Gastroesophageal sphincter (tissue), 4 donors: ENCODE measurements around the gene PRR5L. TPM values are rescaled to one million over a fixed set of nuclear protein-coding genes. Genes with fewer than 3 reads are reported as not detected.

Experiments
- ATAC-seq: fragments of 150-250 bp; one replicate; pipeline ENCODE4 v1.9.1; 2016; ENCODE audit warnings: mild to moderate bottlenecking, moderate library complexity
- H3K27ac ChIP-seq, 4 donors: fragments of 200-600 bp; sonication (generic) in 3 of 4; 1 replicate in 3 of 4; 2 replicates in 1 of 4; pipeline ENCODE4 v1.5.1; 2016 to 2019
- H3K27me3 ChIP-seq: fragments of 200-600 bp; sonication (generic); one replicate; pipeline ENCODE4 v1.5.1; 2019
- H3K36me3 ChIP-seq, 2 donors: fragments of 200-600 bp; sonication (generic); one replicate each; pipeline ENCODE4 v1.5.1; 2019; ENCODE audit warnings: control low read depth in 1 of 2
- H3K4me1 ChIP-seq, 3 donors: fragments of 200-600 bp; sonication (generic); 1 replicate in 2 of 3; 2 replicates in 1 of 3; pipeline ENCODE4 v1.5.1; 2016 to 2019; ENCODE audit warnings: control low read depth in 2 of 3
- H3K4me3 ChIP-seq, 2 donors: fragments of 200-600 bp; sonication (generic); one replicate each; pipeline ENCODE4 v1.5.1; 2019; ENCODE audit warnings: mild to moderate bottlenecking in 1 of 2, moderate library complexity in 1 of 2
- H3K9me3 ChIP-seq, 3 donors: fragments of 200-600 bp; sonication (generic); one replicate each; pipeline ENCODE4 v1.5.1; 2017 to 2019; ENCODE audit warnings: control low read depth in 2 of 3
- EP300 ChIP-seq: sonication (generic); formaldehyde crosslinking; IDR thresholded peaks from one replicate; pipeline ENCODE4 v1.6.1; 2017; ENCODE audit warnings: antibody characterized with exemption, mild to moderate bottlenecking
- POLR2A ChIP-seq, 2 donors: fragments of 450-650 bp; IDR thresholded peaks; one replicate each; pipeline ENCODE4 v1.6.1; 2017; ENCODE audit warnings: antibody characterized with exemption in 2 of 2, mild to moderate bottlenecking in 2 of 2, moderate library complexity in 1 of 2
- POLR2AphosphoS5 ChIP-seq: sonication (generic); formaldehyde crosslinking; IDR thresholded peaks from one replicate; pipeline ENCODE4 v1.6.1; 2017; ENCODE audit warnings: antibody characterized with exemption
- WGBS, 2 donors: methylation state at CpG; one replicate each; pipeline ENCODE4 v1.1.5; 2018; ENCODE audit warnings: low coverage in 1 of 2; 5-methylcytosine and 5-hydroxymethylcytosine counted together
- total RNA-seq, 4 donors: library from RNA; depleted of rRNA; stranded (reverse); fragments of >200 nt; gene quantifications; one replicate each; pipeline ENCODE4 v1.1.0, GENCODE V29; 2016
- TF ChIP-seq, protein P1 (sequence below), 4 experiments: fragments of 200-600 bp in 2 of 4; fragments of 450-650 bp in 2 of 4; sonication (generic) in 1 of 4; IDR thresholded peaks; one replicate each; pipeline ENCODE4 v1.5.1; 2017 to 2019; ENCODE audit warnings: antibody characterized with exemption in 4 of 4, mild to moderate bottlenecking in 2 of 4, moderate library complexity in 2 of 4

PRR5L gene
- total RNA-seq, 4 donors from 2014 or later: 2.8 to 9.7 (median 7.5) TPM

DNA sequence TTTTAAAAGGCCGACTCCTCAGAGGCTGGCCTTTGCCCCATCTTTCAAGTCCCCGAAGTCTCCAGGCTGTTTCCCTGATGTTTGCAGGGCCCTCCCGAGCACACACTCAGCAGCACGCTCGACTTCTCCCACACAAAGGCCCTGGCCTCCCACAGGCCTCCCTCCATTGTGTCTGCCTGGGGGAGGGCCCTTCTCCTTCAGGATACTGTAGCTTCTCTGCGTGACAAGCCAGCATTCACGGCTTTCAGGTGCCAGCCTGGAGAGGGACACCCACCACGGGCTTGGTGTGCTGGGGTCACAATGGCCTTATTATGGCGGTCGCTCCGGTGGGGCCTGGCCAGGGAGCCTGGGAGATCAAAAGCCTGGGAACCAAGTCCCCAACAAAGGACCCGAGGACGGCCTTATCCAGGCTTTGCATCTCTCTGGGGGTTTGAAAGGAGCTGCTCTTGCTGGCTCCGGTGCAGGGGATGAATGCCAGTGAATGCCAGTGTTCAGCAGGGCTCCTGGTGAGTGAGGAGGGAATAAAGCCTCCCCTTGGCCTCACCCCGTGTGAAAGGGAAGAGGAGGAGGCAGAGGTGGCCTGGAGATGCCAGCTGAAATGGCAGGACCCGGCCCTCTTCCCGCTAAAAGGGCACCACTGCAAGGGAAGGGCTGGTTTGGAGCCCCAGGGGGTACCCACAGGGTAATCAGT is 159.0 kb downstream of the PRR5L start:
- ATAC-seq: no peak
- no peaks in the 10 kb centered on the region for H3K36me3 ChIP-seq
- TF ChIP-seq POLR2A (IDR thresholded peaks at IDR 0.05) (no peak), EP300 (no peak), POLR2AphosphoS5 (no peak)
- TF ChIP-seq, protein P1, sequence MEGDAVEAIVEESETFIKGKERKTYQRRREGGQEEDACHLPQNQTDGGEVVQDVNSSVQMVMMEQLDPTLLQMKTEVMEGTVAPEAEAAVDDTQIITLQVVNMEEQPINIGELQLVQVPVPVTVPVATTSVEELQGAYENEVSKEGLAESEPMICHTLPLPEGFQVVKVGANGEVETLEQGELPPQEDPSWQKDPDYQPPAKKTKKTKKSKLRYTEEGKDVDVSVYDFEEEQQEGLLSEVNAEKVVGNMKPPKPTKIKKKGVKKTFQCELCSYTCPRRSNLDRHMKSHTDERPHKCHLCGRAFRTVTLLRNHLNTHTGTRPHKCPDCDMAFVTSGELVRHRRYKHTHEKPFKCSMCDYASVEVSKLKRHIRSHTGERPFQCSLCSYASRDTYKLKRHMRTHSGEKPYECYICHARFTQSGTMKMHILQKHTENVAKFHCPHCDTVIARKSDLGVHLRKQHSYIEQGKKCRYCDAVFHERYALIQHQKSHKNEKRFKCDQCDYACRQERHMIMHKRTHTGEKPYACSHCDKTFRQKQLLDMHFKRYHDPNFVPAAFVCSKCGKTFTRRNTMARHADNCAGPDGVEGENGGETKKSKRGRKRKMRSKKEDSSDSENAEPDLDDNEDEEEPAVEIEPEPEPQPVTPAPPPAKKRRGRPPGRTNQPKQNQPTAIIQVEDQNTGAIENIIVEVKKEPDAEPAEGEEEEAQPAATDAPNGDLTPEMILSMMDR (IDR thresholded peaks at IDR 0.05): no peak
- peaks cover 0 to 43% (median 9%) of the 10 kb centered on the region in 3 donors for H3K4me1 ChIP-seq
- no peak overlapping the region for H3K4me3 ChIP-seq
- peak overlapping the region in 3 of 4 donors; percentile 55 to 74 (median 73) for H3K27ac ChIP-seq
- no peaks in the 10 kb centered on the region for H3K9me3 ChIP-seq
- WGBS, 2 donors: 40 to 93% methylated on average over 1 to 3 of the region's 17 CpGs
- H3K27me3 ChIP-seq: no peaks in the 10 kb centered on the region

DNA sequence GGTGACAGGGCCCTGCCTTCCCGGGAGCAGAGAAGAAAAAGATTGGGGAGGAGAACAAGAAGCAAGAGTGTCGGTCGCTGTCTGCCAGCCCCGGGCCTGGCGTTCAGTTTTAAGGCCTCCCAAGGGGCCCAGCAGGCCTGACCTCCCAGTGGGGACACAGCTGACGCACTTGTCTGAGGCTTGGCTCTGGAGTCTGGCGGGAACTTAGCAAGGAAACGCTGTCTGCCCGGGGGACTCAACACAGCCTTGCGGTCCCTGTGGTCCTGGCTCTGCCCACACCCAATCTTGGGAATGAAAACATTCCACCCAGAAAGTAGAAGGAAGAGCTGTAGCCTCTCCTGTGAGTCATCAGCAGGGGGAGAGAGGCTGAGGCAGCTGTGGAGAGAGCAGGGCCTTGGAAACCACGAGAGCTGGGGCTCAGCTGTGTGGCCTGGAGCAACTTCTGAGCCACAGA is 159.6 kb downstream of the PRR5L start:
- peak; percentile 93 for ATAC-seq
- peaks cover 0 to 37% (median 9%) of the 10 kb centered on the region in 3 donors for H3K4me1 ChIP-seq
- no peak overlapping the region for H3K4me3 ChIP-seq

DNA sequence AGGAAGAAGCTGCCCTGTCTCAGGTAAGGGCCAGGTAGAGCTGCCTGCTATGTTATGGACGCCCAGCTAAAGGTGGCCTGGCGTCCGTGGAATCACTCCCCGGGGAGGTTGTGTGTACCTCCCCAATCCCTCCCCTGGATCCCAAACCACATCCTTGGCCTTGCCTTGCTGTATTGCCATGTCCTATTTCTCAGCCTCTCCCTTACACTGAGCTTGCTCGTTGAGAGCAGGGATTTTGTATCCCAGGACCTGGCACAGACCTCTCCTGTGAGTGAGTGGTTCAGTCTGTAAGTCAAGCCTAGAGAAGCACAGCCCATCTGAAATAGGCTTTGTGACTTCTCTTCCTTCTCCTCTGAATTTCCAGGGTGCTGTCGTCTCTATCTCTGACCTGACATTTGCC is 160.1 kb downstream of the PRR5L start:
- Histone ChIP-seq H3K27me3 (no peaks in the 10 kb centered on the region), H3K36me3 (no peaks in the 10 kb centered on the region), H3K4me3 (no peak overlapping the region), H3K27ac (peak overlapping the region in 3 of 4 donors; percentile 55 to 73 (median 72)), H3K4me1 (peaks cover 0 to 33% (median 9%) of the 10 kb centered on the region in 3 donors), H3K9me3 (no peaks in the 10 kb centered on the region)
- no peak for ATAC-seq
- WGBS, 2 donors: 53 to 60% methylated on average over 1 to 6 of the region's 6 CpGs
- no peak for TF ChIP-seq POLR2A (IDR thresholded peaks at IDR 0.05)
- TF ChIP-seq EP300: no peak
- TF ChIP-seq POLR2AphosphoS5: no peak
- TF ChIP-seq, protein P1 (IDR thresholded peaks at IDR 0.05): no peak

More for the DNA sequence above, 159.6 kb downstream of the PRR5L start:
- TF ChIP-seq, protein P1 (IDR thresholded peaks at IDR 0.05): no peak
- TF ChIP-seq POLR2AphosphoS5: peak; percentile 22
- WGBS, 2 donors: 36 to 60% methylated on average over 2 to 4 of the region's 11 CpGs
- H3K36me3 ChIP-seq: no peaks in the 10 kb centered on the region
- peak overlapping the region in 3 of 4 donors; percentile 55 to 74 (median 73) for H3K27ac ChIP-seq
- H3K9me3 ChIP-seq: no peaks in the 10 kb centered on the region
- H3K27me3 ChIP-seq: no peaks in the 10 kb centered on the region

DNA sequence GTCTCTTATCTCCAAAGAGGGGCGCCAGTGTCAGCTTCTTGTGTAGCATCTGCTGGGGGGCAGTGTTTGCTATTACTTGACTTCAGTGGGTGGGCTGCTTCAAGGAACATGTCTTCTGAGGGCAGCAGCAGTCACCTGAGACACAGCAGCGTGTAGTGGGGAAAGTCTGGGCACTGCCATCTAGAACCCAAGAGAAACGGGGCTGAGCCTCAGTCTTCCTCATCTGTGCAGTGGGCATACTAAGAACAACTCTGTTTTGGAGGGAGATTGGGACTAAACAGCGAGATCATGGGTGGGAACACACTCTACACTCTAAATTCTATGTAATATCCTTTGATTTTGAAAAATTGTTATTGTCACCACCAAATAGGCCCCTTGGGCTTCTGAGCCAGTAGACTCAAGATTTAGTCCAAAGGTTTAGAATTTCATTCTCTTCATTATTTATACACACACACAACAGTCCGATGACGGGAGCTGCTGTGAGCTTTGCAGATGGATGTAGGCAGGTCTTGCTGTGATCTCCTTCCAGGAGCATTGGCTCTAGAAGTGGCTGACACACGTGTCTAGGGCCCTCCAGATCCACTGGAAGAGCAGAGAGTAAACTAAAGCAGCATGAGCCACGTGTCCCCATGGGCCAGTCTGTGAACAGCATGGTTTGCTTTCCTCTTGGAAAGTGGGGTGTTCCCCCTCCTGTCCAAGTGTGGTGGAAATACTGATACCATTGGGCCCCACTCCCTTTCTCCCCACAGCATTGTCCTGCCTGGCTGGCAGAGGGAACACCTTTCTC is 162.2 kb downstream of the PRR5L start:
- no peaks in the 10 kb centered on the region for H3K36me3 ChIP-seq
- H3K4me3 ChIP-seq: no peak overlapping the region
- peaks cover 0 to 24% (median 9%) of the 10 kb centered on the region in 3 donors for H3K4me1 ChIP-seq
- H3K27me3 ChIP-seq: peaks cover 4% of the 10 kb centered on the region
- no peak overlapping the region for H3K27ac ChIP-seq
- TF ChIP-seq EP300 (no peak), POLR2A (IDR thresholded peaks at IDR 0.05) (no peak), POLR2AphosphoS5 (no peak)
- TF ChIP-seq, protein P1 (IDR thresholded peaks at IDR 0.05): no peak
- 70 to 72% methylated on average over 7 to 8 of the region's 8 CpGs for WGBS, 2 donors
- no peak for ATAC-seq
- no peaks in the 10 kb centered on the region for H3K9me3 ChIP-seq
